GM06990 (cell line): ENCODE data around the gene SEPTIN1.

ENCODE experiments used
- DNase-seq: peaks from one replicate; pipeline ENCODE4 v3.0.0-alpha.2; 2011; ENCODE audit not compliant: insufficient read length; ENCODE audit errors: extremely low read depth
- H3K27me3 ChIP-seq: replicated peaks from 2 replicates; pipeline ENCODE4 v1.6.0; 2011; ENCODE audit warnings: low read length; ENCODE audit not compliant: control insufficient read depth, insufficient read depth
- H3K36me3 ChIP-seq: 2 replicates; pipeline ENCODE4 v1.5.1; 2011; ENCODE audit warnings: low read length; ENCODE audit not compliant: control insufficient read depth, insufficient read depth
- H3K4me3 ChIP-seq: replicated peaks from 2 replicates; pipeline ENCODE4 v1.5.1; 2011; ENCODE audit warnings: low read depth, mild to moderate bottlenecking, control low read depth, low read length
- CTCF ChIP-seq: IDR thresholded peaks from 2 replicates; pipeline ENCODE4 v1.5.1; 2011; ENCODE audit warnings: low read length, control low read depth, mild to moderate bottlenecking, inconsistent platforms; ENCODE audit not compliant: insufficient read depth, poor library complexity, severe bottlenecking

The SEPTIN1 gene

GRCh38 chr16:30356401-30357084 lies 25.8 kb downstream of the SEPTIN1 start:
- TF ChIP-seq CTCF, result no peak
- H3K4me3 ChIP-seq, result no peak overlapping the region
- H3K36me3 ChIP-seq, result peaks cover 25% of the 10 kb centered on the region
- H3K27me3 ChIP-seq, result no peaks in the 10 kb centered on the region
- no peak for DNase-seq

- Histone ChIP-seq H3K4me3 (peak overlapping the region; percentile 78), H3K36me3 (peaks cover 25% of the 10 kb centered on the region), H3K27me3 (no peaks in the 10 kb centered on the region)
- TF ChIP-seq CTCF, result no peak
- DNase-seq, result no peak
Observed at GRCh38 chr16:30355954-30356308, 26.4 kb downstream of the SEPTIN1 start.

GRCh38 chr16:30355144-30355953 lies 27.0 kb downstream of the SEPTIN1 start, which contains the start of gene CD2BP2:
Gene CD2BP2, minus strand, starts transcription at chr16:30355308. Its CDS starts 627 bp downstream, at chr16:30354681.
- TF ChIP-seq CTCF, result no peak
- H3K36me3 ChIP-seq, result peaks cover 25% of the 10 kb centered on the region

GRCh38 chr16:30354423-30355143 lies 27.8 kb downstream of the SEPTIN1 start:
- no peaks in the 10 kb centered on the region for H3K27me3 ChIP-seq
- no peak for DNase-seq
- H3K36me3 ChIP-seq, result peaks cover 24% of the 10 kb centered on the region
- no peak for TF ChIP-seq CTCF
- peak overlapping the region; percentile 78 for H3K4me3 ChIP-seq

More at GRCh38 chr16:30355144-30355953, 27.0 kb downstream of the SEPTIN1 start, which contains the start of gene CD2BP2:
- DNase-seq, result peak; percentile 88
- no peaks in the 10 kb centered on the region for H3K27me3 ChIP-seq
- H3K4me3 ChIP-seq, result peak within 1 kb of the TSS; percentile 78

- Histone ChIP-seq H3K27me3 (no peaks in the 10 kb centered on the region), H3K4me3 (no peak overlapping the region; the same call in 1 of the 2 replicates), H3K36me3 (peaks cover 20% of the 10 kb centered on the region)
- no peak for DNase-seq
- no peak for TF ChIP-seq CTCF
Observed at GRCh38 chr16:30353438-30354129, 28.8 kb downstream of the SEPTIN1 start.
